ENCODE results near the gene COL27A1. TPM values are rescaled to one million over a fixed set of nuclear protein-coding genes. Genes with fewer than 3 reads are reported as not detected.

Gene COL27A1
- total and polyA plus RNA-seq, 8 donors = 9.7 to 109 (median 19.6) TPM

GRCh38 chr9:114202396-114202795, 47.1 kb downstream of the COL27A1 start:
- FAIRE-seq (no peak), DNase-seq (peak in 1 of 6 donors; percentile 2), ATAC-seq (no peak)
- no peak overlapping the region for H3K4me3 ChIP-seq
- H3K27ac ChIP-seq = no peak overlapping the region
- WGBS, 2 donors = 90 to 97% methylated on average over 6 of the region's 6 CpGs
- H3K9me3 ChIP-seq = no peaks in the 10 kb centered on the region
- no peaks in the 10 kb centered on the region for H3K27me3 ChIP-seq
- H3K36me3 ChIP-seq = no peaks in the 10 kb centered on the region
- intact Hi-C loops (cut with DNase I) = no loop called here
- no peak for TF ChIP-seq CTCF (IDR thresholded peaks at IDR 0.05)
- no peaks in the 10 kb centered on the region for H3K4me1 ChIP-seq

GRCh38 chr9:114202849-114203248, 47.5 kb downstream of the COL27A1 start:
- Histone ChIP-seq H3K36me3 (no peaks in the 10 kb centered on the region), H3K4me1 (no peaks in the 10 kb centered on the region), H3K27me3 (no peaks in the 10 kb centered on the region), H3K4me3 (no peak overlapping the region), H3K27ac (no peak overlapping the region), H3K9me3 (no peaks in the 10 kb centered on the region)
- no peak for DNase-seq
- intact Hi-C loops (cut with DNase I) = no loop called here
- WGBS, 2 donors = 76 to 82% methylated on average over 4 of the region's 4 CpGs
- ATAC-seq = no peak
- TF ChIP-seq CTCF (IDR thresholded peaks at IDR 0.05) = no peak
- FAIRE-seq = no peak

GRCh38 chr9:114203410-114204140, 48.2 kb downstream of the COL27A1 start:
- FAIRE-seq (no peak), ATAC-seq (no peak), DNase-seq (peak in 1 of 6 donors; percentile 5)
- Histone ChIP-seq H3K9me3 (no peaks in the 10 kb centered on the region), H3K27me3 (no peaks in the 10 kb centered on the region), H3K36me3 (no peaks in the 10 kb centered on the region), H3K4me3 (no peak overlapping the region), H3K4me1 (no peaks in the 10 kb centered on the region), H3K27ac (no peak overlapping the region)
- WGBS, 2 donors = 91 to 93% methylated on average over 11 of the region's 11 CpGs
- intact Hi-C loops (cut with DNase I) = no loop called here
- no peak for TF ChIP-seq CTCF (IDR thresholded peaks at IDR 0.05)

- Histone ChIP-seq H3K4me3 (no peak overlapping the region), H3K4me1 (no peaks in the 10 kb centered on the region)
- no peak for TF ChIP-seq CTCF (IDR thresholded peaks at IDR 0.05)
Measured at GRCh38 chr9:114204265-114204664, 48.9 kb downstream of the COL27A1 start.

More at GRCh38 chr9:114204265-114204664, 48.9 kb downstream of the COL27A1 start:
- ATAC-seq = no peak
- DNase-seq = peak in 1 of 6 donors; percentile 20
- Histone ChIP-seq H3K9me3 (no peaks in the 10 kb centered on the region), H3K27ac (no peak overlapping the region), H3K27me3 (no peaks in the 10 kb centered on the region), H3K36me3 (no peaks in the 10 kb centered on the region)
- 84 to 86% methylated on average over 4 of the region's 4 CpGs for WGBS, 2 donors
- FAIRE-seq = no peak
- intact Hi-C loops (cut with DNase I) = no loop called here
